A549 (cell line): Measurements from ENCODE around the gene ANKRD11.

Experiments
- CEBPB ChIP-seq, 2 experiments: fragments of >200 bp in 1 of 2; sonication (Bioruptor Twin) in 1 of 2; formaldehyde crosslinking in 1 of 2; IDR thresholded peaks; 2 replicates each; pipeline ENCODE4 v1.6.1; 2012 to 2016
- CHD4 ChIP-seq: fragments of 200-600 bp; sonication (generic); IDR thresholded peaks from 2 replicates; pipeline ENCODE4 v1.6.1; 2016; ENCODE audit warnings: antibody characterized with exemption, mild to moderate bottlenecking, borderline replicate concordance
- EP300 ChIP-seq, 2 experiments: fragments of >200 bp; sonication (Bioruptor Twin); formaldehyde crosslinking; IDR thresholded peaks; 2 replicates in 1 of 2; 3 replicates in 1 of 2; pipeline ENCODE4 v1.6.1; 2016 to 2017
- MYC ChIP-seq: IDR thresholded peaks from 2 replicates; pipeline ENCODE4 v1.6.1; 2012; ENCODE audit warnings: mild to moderate bottlenecking, inconsistent platforms, low read length, improper control_type of control experiment, borderline replicate concordance
- POLR2A ChIP-seq: IDR thresholded peaks from 2 replicates; pipeline ENCODE4 v1.6.1; 2012; ENCODE audit warnings: mild to moderate bottlenecking, low read length
- RAD21 ChIP-seq, 2 experiments: fragments of >200 bp in 1 of 2; sonication (Bioruptor Twin) in 1 of 2; formaldehyde crosslinking in 1 of 2; IDR thresholded peaks in 1 of 2; conservative IDR thresholded peaks in 1 of 2; 2 replicates in 1 of 2; 3 replicates in 1 of 2; pipeline ENCODE4 v1.6.1; 2012 to 2018; ENCODE audit warnings: inconsistent platforms in 1 of 2
- SMC3 ChIP-seq: fragments of >200 bp; sonication (Bioruptor Twin); formaldehyde crosslinking; IDR thresholded peaks from 3 replicates; pipeline ENCODE4 v1.6.1; 2018; ENCODE audit warnings: inconsistent platforms
- ZNF302 ChIP-seq: fragments of 250-450 bp; sonication (Bioruptor Pico); IDR thresholded peaks from 2 replicates; pipeline ENCODE4 v1.9.0; 2021; ENCODE audit warnings: inconsistent platforms, mild to moderate bottlenecking, moderate library complexity
- TF ChIP-seq, protein P1 (sequence below): fragments of >200 bp; sonication (Bioruptor Twin); formaldehyde crosslinking; IDR thresholded peaks from 3 replicates; pipeline ENCODE4 v1.5.1; 2016
- TF ChIP-seq, protein P2 (sequence below): IDR thresholded peaks from 2 replicates; pipeline ENCODE4 v1.6.1; 2012

DNA sequence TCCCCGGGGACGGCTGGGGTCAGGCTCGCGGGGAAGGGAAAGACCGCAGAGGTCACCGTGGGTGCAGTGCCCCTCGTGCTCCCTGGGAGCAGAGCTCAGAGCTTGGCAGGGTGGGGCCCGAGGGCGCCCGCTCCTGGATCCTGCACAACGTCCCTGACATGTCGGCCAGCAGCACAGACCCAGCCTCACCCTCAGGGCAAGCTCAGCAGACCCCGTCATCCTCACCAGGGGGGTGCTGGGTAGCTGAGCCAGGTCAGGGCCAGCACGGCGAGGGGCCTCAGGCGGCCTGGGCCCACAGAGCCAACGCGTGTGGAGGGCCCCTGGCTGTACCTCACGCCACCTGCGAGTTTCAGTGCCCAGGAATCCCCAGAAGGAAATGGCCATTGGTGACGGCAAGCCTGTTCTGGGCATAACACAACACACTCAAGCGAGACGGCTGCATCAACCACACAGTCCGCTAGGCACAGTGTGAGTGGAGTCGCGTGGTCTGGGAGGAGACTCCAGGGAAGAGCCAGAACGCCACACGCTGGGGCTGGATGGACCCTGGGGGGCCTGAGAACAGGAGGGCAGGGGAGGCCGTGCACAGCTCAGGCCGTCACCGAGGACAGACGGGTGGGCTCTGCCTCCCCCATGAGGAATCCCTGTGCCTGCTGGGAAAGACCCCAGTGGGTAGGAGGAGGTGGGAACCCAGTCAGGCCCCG, 212.6 kb downstream of the ANKRD11 start:
- TF ChIP-seq CEBPB (IDR thresholded peaks at IDR 0.05) = no peak
- TF ChIP-seq ZNF302 (CRISPR knock-in tag) = no peak
- TF ChIP-seq, protein P1, sequence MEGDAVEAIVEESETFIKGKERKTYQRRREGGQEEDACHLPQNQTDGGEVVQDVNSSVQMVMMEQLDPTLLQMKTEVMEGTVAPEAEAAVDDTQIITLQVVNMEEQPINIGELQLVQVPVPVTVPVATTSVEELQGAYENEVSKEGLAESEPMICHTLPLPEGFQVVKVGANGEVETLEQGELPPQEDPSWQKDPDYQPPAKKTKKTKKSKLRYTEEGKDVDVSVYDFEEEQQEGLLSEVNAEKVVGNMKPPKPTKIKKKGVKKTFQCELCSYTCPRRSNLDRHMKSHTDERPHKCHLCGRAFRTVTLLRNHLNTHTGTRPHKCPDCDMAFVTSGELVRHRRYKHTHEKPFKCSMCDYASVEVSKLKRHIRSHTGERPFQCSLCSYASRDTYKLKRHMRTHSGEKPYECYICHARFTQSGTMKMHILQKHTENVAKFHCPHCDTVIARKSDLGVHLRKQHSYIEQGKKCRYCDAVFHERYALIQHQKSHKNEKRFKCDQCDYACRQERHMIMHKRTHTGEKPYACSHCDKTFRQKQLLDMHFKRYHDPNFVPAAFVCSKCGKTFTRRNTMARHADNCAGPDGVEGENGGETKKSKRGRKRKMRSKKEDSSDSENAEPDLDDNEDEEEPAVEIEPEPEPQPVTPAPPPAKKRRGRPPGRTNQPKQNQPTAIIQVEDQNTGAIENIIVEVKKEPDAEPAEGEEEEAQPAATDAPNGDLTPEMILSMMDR = no peak
- TF ChIP-seq SMC3 = no peak
- TF ChIP-seq CHD4 = no peak
- TF ChIP-seq POLR2A = no peak
- no peak for TF ChIP-seq RAD21 (conservative IDR thresholded peaks at IDR 0.05 in 1 of 2, IDR thresholded peaks at IDR 0.05 in 1 of 2)
- TF ChIP-seq EP300 (IDR thresholded peaks at IDR 0.05) = no peak
- TF ChIP-seq, protein P2, sequence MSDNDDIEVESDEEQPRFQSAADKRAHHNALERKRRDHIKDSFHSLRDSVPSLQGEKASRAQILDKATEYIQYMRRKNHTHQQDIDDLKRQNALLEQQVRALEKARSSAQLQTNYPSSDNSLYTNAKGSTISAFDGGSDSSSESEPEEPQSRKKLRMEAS = no peak
- no peak for TF ChIP-seq MYC
